ENCODE results near the gene GLB1L. TPM values are rescaled to one million over a fixed set of nuclear protein-coding genes. Genes with fewer than 3 reads are reported as not detected.
A peak's percentile ranks its signal among the peaks of the same experiment; 100 is the strongest.

GLB1L gene
- total RNA-seq, 3 donors from 2014 or later = 4.2 to 10.8 (median 5.8) TPM

- no peak for ATAC-seq
- Histone ChIP-seq H3K4me1 (ENCODE audit: low read depth) (peaks cover 55% of the 10 kb centered on the region), H3K36me3 (ENCODE audit: low read depth) (no peaks in the 10 kb centered on the region), H3K9me3 (no peaks in the 10 kb centered on the region), H3K4me3 (no peak overlapping the region)
- intact Hi-C loops (cut with DNase I, micrococcal nuclease) = no loop called here
- no peak for TF ChIP-seq CTCF (IDR thresholded peaks at IDR 0.05)
- DNase-seq = no peak
Observed at GRCh38 chr2:219246559-219246958, 1.3 kb upstream of the GLB1L start.

- no peak for DNase-seq
- ATAC-seq = no peak
- H3K4me1 ChIP-seq (ENCODE audit: low read depth) = peaks cover 48% of the 10 kb centered on the region
- intact Hi-C loops (cut with DNase I, micrococcal nuclease) = no loop called here
- H3K9me3 ChIP-seq = no peaks in the 10 kb centered on the region
- H3K4me3 ChIP-seq = peak overlapping the region; percentile 50
- H3K36me3 ChIP-seq (ENCODE audit: low read depth) = no peaks in the 10 kb centered on the region
- TF ChIP-seq CTCF (IDR thresholded peaks at IDR 0.05) = no peak
Observed at GRCh38 chr2:219245899-219246230, 621 bp upstream of the GLB1L start.

GRCh38 chr2:219244789-219245147 is 476 bp downstream of the GLB1L start:
- TF ChIP-seq CTCF (IDR thresholded peaks at IDR 0.05) = no peak
- ATAC-seq = no peak
- no peak for DNase-seq
- no peaks in the 10 kb centered on the region for H3K9me3 ChIP-seq
- H3K4me1 ChIP-seq (ENCODE audit: low read depth) = peaks cover 37% of the 10 kb centered on the region
- no peak overlapping the region for H3K4me3 ChIP-seq
- intact Hi-C loops (cut with DNase I, micrococcal nuclease) = no loop called here
- H3K36me3 ChIP-seq (ENCODE audit: low read depth) = no peaks in the 10 kb centered on the region

- Histone ChIP-seq H3K4me3 (no peak overlapping the region), H3K9me3 (no peaks in the 10 kb centered on the region), H3K36me3 (ENCODE audit: low read depth) (no peaks in the 10 kb centered on the region), H3K4me1 (ENCODE audit: low read depth) (peaks cover 23% of the 10 kb centered on the region)
- no peak for TF ChIP-seq CTCF (IDR thresholded peaks at IDR 0.05)
- intact Hi-C loops (cut with DNase I, micrococcal nuclease) = no loop called here
- ATAC-seq (peak; percentile 43), DNase-seq (peak; percentile 62 to 75 (median 72))
Observed at GRCh38 chr2:219243291-219243761, 1.9 kb downstream of the GLB1L start.

DNA sequence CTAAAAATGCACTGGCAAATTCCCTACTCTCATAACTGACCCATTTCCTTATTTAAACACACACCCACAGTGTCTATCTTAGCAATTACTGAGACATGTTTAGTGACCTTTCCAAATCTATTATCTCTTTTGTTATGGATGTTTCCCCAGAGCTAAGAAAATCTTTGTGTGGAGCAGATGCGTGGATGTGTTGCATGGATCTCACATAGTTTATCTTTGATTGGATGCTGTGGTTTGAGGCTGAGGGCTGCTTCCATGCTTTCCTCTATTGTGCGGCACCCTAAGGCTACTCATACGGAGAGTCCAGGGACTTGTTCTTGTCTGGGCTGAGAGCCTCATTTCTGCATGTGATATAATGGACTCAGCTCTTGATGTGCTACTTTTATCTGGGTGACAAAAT is 10.9 kb downstream of the GLB1L start:
- Histone ChIP-seq H3K36me3 (ENCODE audit: low read depth) (peaks cover 20% of the 10 kb centered on the region), H3K4me3 (no peak overlapping the region), H3K9me3 (no peaks in the 10 kb centered on the region), H3K4me1 (ENCODE audit: low read depth) (peaks cover 12% of the 10 kb centered on the region)
- TF ChIP-seq CTCF (IDR thresholded peaks at IDR 0.05) = no peak
- ATAC-seq (no peak), DNase-seq (no peak)
- intact Hi-C loops (cut with DNase I, micrococcal nuclease) = no loop called here

DNA sequence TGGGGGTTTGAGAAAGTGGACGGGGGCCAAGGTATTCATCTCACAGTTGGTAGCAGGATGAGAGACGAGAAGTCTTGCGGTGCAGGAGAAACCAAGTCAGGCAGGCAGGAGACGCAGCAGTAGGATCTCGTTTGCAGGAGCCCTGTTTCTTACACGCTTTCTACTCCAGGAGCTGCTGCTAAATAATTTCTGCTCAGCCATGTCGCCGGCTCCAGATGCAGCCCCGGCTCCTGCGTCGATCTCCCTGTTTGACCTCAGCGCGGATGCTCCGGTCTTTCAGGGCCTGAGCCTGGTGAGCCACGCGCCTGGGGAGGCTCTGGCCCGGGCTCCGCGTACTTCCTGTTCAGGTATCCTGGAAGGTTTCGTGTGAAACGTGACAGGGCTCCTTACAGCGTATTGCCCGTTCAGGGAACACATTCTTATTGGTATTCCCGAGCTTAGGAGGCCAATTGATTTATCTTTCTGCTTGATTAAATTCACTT is 15.1 kb downstream of the GLB1L start:
- no peak for TF ChIP-seq CTCF (IDR thresholded peaks at IDR 0.05)
- intact Hi-C loops (cut with DNase I, micrococcal nuclease) = no loop called here
- Histone ChIP-seq H3K4me1 (ENCODE audit: low read depth) (peaks cover 20% of the 10 kb centered on the region), H3K36me3 (ENCODE audit: low read depth) (peaks cover 5% of the 10 kb centered on the region), H3K4me3 (peak overlapping the region; percentile 46), H3K9me3 (no peaks in the 10 kb centered on the region)
- peak; percentile 65 for ATAC-seq
- DNase-seq = peak; percentile 74 to 86 (median 79)

Data from mucosa of descending colon (tissue), 3 donors.